Measurements from ENCODE around the gene ASTL.

GRCh38 chr2:96186562-96186961 is 48.3 kb upstream of the ASTL start:
- no peak for TF ChIP-seq EZH2 (IDR thresholded peaks at IDR 0.05; ENCODE audit: insufficient read depth, poor library complexity, severe bottlenecking)
- TF ChIP-seq EZH2phosphoT487 (IDR thresholded peaks at IDR 0.05; ENCODE audit: insufficient read depth, low read depth) = no peak

Data from GM23248 (cell line).